NCI-H1092 treated with DMSO at 0.1 percent for 48 hours (cell line): Measurements from ENCODE around the gene BPIFB2.

Experiments used
- DNase-seq: peaks from one replicate; lab custom pipeline; 2025; lab: John Stamatoyannopoulos, UW

BPIFB2 gene

DNA sequence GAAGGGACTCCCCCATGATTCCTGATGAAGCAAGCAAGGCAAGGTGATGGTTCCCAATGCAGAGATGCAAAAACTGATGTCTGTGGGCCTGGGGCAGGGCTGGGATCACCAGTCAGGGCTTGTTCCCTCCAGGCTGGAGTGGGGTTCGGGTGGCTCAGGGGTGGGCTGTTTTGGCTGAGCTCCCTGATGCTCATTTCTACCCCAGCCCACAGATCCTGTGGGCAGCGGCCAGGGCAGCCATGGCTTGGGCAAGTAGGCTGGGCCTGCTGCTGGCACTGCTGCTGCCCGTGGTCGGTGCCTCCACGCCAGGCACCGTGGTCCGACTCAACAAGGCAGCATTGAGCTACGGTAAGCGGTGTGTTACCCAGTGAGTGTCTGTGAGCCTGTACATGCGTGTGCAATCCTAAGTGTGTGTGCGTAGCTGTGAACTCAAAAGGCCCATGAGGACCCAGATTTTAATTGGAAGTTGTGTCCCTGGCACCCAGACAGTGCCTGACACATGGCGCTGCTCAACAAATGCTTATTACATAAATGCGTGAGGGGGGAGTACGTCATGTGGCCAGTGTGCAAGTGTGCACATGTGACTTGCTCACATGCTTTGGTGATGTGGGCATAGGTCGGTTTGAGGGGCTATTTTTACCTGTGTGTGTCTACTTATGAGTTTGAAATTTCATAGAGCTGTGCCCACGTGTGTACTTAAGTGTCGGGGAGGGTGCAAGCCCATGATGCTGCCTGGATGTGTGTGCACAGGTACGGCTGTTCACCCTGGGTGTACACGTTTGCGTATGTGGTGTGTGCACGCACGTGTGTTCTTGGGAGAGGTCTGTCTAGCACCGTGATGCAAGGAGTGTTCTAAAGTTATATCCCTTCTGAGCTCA is 1.1 kb downstream of the BPIFB2 start:
- DNase-seq = no peak

- DNase-seq = peak; percentile 45
Observed at GRCh38 chr20:33009214-33010132, 2.0 kb downstream of the BPIFB2 start.

GRCh38 chr20:33010133-33010504 is 2.6 kb downstream of the BPIFB2 start:
- DNase-seq = no peak

- no peak for DNase-seq
Observed at GRCh38 chr20:33010674-33011449, 3.4 kb downstream of the BPIFB2 start.

DNA sequence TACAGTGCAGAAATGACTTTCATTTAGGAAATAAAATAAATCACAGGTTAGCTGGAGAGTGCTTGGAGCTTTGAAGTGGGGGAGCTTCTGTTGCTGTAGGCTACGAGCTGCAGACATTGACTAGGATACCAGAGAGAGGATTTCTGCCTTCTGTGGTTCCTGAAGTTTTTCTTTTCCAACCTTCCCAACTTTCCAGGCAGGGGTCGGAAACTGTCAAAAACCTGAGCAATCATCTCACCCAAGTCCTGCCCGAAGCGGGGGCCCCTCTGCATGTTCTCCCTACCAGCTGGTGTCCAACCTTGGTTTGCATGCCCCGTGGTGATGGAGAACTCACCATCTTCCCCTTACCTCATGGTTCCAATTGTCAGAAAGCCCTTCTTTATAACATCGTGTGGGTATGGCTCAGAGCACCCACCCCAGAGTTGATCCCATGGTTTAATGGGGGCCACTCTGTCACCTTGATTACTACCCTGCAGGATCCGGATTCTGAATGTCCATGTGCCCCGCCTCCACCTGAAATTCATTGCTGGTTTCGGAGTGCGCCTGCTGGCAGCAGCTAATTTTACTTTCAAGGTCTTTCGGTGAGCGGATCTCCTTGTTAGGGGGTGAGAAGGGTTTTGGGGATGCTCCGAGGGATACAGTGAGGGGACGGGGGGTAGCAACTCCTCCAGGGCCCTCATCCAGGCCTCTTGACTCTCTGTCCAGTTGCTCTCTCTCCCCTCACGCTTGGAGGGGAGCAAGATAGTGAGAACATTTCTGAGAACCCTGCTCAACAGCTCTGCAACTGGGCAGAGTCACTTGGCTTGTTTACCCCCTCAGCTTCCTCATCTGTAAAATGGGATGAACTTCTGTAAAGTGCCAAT is 5.1 kb downstream of the BPIFB2 start:
- DNase-seq = no peak

GRCh38 chr20:33013701-33014326 is 6.3 kb downstream of the BPIFB2 start:
- no peak for DNase-seq

GRCh38 chr20:33014336-33015113 is 7.0 kb downstream of the BPIFB2 start:
- DNase-seq = no peak

GRCh38 chr20:33015114-33015484 is 7.6 kb downstream of the BPIFB2 start:
- DNase-seq = no peak

DNA sequence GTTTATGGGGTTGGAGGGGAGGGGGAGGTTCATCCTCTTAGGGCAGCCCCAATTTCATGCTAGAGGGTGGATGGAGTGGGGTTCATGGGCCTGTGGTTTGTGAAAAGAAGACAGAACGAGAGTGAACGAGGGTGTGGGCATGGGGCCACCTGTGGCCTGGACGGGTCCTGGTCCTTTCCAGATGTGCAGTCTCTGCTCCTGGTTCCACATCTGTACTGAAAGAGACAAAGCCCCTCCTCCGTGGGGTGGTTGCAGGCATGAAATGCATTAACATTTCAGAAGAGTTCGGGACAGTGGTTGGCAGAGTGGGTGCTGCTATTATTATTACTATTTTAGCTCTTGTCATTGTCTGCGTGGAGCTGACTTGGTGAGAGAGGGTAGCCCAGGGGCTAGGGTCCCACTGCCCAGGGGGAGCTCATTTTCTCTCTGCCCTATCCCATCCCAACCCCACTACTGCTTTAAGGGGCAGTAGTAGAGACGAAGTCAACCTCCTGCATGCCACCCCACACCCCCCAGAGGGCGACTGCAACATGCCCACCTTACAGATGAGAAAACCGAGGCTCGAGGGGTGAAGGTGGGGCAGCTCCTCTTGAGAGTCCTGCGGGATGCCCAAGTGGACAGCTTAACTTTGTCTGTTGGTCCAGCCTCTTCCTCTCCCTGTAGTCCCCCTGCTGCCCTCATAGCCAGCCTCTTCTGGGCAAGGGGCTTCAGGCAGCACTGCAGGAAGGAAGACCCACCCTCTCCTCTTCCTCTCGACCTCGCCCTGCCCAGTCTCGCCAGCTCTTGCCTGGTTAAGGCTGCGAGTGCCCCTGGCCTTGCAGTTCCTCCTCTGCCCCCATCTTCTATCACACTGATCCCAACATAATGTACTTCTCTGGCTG is 8.4 kb downstream of the BPIFB2 start:
- no peak for DNase-seq

GRCh38 chr20:33016581-33017109 is 9.1 kb downstream of the BPIFB2 start:
- no peak for DNase-seq

GRCh38 chr20:33017542-33017941 is 10.0 kb downstream of the BPIFB2 start:
- no peak for DNase-seq

DNA sequence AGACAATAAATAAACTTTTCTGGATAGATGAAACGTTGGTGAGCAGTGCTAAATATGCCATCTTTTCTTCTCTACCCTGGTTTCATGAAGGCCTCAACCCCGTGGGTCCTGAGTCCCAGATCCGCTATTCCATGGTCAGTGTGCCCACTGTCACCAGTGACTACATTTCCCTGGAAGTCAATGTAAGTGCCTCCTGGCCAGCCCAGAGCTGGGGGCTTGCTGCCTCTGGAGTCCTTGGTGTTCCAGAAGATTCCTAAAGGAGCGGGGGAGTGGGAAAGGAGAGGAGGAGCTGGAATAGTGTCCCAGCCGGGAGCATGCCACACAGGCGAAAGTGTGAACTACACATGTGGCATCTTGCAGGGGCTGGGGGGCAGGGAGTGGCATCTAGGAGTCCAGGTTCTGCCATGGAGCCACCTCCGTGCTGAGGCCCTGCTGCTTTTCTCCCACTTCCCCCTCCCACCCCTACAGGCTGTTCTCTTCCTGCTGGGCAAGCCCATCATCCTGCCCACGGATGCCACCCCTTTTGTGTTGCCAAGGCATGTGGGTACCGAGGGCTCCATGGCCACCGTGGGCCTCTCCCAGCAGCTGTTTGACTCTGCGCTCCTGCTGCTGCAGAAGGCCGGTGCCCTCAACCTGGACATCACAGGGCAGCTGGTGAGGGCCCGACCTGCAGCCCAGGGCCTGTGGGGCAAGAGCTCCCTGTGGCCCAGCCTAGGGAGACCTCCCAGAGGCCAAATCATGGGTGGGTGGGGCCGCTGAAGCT is 10.8 kb downstream of the BPIFB2 start:
- no peak for DNase-seq

DNA sequence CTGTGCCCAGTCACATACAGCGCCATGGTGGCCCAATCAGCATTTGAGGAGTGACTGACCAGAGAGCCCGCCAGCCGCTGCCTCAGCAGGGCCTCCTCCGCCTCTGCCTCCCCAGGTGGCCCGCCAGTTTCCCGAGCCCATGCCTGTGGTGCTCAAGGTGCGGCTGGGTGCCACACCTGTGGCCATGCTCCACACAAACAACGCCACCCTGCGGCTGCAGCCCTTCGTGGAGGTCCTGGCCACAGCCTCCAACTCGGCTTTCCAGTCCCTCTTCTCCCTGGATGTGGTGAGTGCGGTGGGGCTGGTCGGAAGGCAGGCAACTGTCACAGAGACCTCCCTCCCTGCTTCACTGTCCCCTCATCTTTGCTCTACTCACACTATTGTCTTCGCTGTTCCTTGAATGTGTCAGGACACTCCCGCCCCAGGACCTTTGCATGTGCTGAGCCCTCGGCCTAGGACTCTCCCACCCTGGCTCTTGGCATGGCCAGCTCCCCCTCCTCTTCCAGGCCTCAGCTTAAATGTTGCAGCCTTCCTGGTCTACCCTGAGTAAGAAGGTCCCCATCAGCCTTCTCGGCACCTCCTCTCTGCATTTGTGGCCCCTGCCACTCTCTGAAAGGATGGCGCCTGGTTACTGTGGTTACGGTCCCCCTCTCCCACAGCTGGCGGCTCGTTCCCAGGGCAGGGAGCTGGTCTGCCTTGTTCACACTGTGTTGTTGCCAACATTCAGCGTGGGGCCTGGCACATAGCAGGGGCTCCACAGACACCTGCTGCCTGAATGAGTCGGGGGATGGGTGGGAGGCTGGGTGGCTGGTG is 12.2 kb downstream of the BPIFB2 start:
- DNase-seq = no peak

DNA sequence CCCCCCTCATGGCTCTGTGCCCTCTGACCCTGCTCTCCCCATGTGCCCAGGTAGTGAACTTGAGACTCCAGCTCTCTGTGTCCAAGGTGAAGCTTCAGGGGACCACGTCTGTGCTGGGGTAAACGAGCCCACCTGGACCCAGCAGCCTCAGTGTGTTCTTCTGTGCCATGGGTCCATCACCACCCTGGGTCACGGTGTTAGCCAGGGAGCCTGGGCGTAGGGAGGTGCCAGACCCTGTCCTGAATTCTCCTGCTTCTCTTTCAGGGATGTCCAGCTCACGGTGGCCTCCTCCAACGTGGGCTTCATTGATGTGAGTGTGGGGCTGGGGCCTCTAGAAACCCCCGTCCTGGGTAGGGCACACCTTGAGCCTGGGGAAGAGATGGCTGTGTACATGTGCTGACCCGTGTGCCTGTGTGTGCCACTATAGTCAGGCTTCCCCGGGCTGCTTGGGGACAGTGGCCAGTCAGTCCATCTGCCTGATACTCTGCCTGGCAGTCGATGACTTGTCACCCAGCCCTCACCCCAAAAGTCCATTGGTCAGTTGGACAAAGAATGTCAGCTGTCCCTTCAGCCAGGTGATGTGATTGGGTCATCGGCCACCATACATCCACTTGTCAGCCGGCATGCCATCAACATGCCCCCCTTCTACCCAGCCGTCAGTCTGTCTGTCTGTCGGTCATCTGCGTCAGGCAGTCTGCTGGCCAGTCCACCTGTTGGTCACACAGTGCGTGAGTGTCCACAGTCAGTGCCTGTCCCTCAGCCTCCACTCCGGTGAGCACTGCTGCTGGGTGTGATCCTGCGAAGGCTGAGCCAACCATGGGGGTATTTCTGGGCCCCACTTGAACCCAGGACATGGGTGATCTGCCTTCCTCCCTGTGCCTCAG is 13.0 kb downstream of the BPIFB2 start:
- no peak for DNase-seq

DNA sequence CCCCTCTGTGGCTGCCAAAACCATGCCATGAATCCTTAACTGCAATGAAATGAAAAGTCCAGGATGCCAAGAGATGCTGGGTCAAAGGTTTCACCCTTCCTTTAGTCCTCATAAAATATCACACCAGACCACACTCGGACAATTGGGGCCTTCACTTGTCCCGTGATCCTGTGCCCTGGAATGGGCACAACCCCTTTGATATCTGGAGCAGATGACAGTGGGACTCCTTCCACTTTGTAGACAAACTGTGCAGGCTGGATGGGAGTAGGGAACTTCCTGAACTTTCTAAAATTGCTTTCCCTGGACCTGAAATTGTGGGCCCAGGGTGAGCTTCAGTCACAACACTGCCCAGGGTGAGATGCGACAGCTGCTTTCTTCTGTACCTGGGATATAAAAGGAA is 14.4 kb downstream of the BPIFB2 start:
- DNase-seq = no peak

DNA sequence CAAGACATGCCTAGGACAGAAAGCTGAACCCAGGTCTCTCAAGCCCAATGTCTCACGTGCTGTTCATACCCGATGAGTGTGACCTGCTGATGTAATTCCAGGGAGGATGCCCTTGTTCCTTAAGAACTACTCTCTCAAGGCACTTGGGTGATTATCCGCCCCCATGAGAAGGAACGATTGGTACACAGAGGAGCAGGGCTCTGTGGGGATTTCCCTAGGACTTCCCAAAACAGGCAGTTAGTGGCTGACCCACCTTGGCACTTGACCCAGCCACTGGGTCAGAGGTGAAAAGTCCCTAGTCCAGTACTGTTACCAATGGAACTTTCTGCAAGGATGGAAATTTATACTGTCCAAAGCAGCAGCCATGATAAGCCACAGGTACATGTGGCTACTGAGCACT is 14.8 kb downstream of the BPIFB2 start:
- DNase-seq = no peak
